WTC11 (cell line): Measurements from ENCODE around the gene LTB. TPM values are rescaled to one million over a fixed set of nuclear protein-coding genes. Genes with fewer than 3 reads are reported as not detected.
A peak's percentile ranks its signal among the peaks of the same experiment; 100 is the strongest.

ENCODE experiments used
- ATAC-seq: fragments of 200-7000 bp; cut with Tn5 transposase; 2 replicates; pipeline ENCODE4 v1.10.0; 2021; ENCODE audit warnings: mild to moderate bottlenecking, moderate library complexity
- CTCF ChIA-PET: fragments of 300-600 bp; sonication (Branson Sonifier 250); formaldehyde crosslinking; loops from one replicate; lab custom pipeline; 2021; ENCODE audit warnings: antibody characterized with exemption; lab: Charles Lee
- POLR2A ChIA-PET: fragments of 350-600 bp; sonication (Branson Sonifier 250); formaldehyde crosslinking; loops from one replicate; lab custom pipeline; 2021; ENCODE audit warnings: antibody characterized with exemption; lab: Charles Lee
- DNase-seq: peaks from one replicate; pipeline ENCODE4 v3.0.0; 2021; ENCODE audit warnings: low spot score
- H3K27ac Mint-ChIP-seq: 2 replicates; pipeline ENCODE4 v1.8.0; 2021; ENCODE audit warnings: mixed read lengths
- H3K27me3 Mint-ChIP-seq: 2 replicates; pipeline ENCODE4 v1.8.0; 2021; ENCODE audit warnings: low read depth, mild to moderate bottlenecking, moderate library complexity, mixed read lengths
- H3K36me3 Mint-ChIP-seq: 2 replicates; pipeline ENCODE4 v1.8.0; 2021; ENCODE audit warnings: mixed read lengths
- H3K4me1 Mint-ChIP-seq: 2 replicates; pipeline ENCODE4 v1.8.0; 2022; ENCODE audit warnings: mixed read lengths
- H3K4me3 Mint-ChIP-seq: 2 replicates; pipeline ENCODE4 v1.8.0; 2021; ENCODE audit warnings: mild to moderate bottlenecking, moderate library complexity, mixed read lengths
- H3K9me3 Mint-ChIP-seq: 2 replicates; pipeline ENCODE4 v1.8.0; 2021; ENCODE audit warnings: mixed read lengths
- E2F1 ChIP-seq: sonication (generic); formaldehyde crosslinking; IDR thresholded peaks from 2 replicates; pipeline ENCODE4 v1.8.0; 2022; ENCODE audit warnings: mild to moderate bottlenecking, missing genetic modification reagents
- EMX1 ChIP-seq: fragments of 250-450 bp; sonication (Bioruptor Pico); IDR thresholded peaks from 2 replicates; pipeline ENCODE4 v1.8.0; 2021; ENCODE audit warnings: mild to moderate bottlenecking
- FOXJ3 ChIP-seq: sonication (generic); formaldehyde crosslinking; IDR thresholded peaks from 2 replicates; pipeline ENCODE4 v1.9.0; 2021; ENCODE audit warnings: missing genetic modification reagents, mild to moderate bottlenecking, borderline replicate concordance
- FOXK1 ChIP-seq: sonication (generic); formaldehyde crosslinking; IDR thresholded peaks from 2 replicates; pipeline ENCODE4 v1.8.0; 2022; ENCODE audit warnings: mild to moderate bottlenecking, moderate library complexity, missing genetic modification reagents
- GRHL2 ChIP-seq: fragments of 250-450 bp; sonication (Bioruptor Pico); IDR thresholded peaks from 2 replicates; pipeline ENCODE4 v1.8.0; 2022; ENCODE audit warnings: mild to moderate bottlenecking, moderate library complexity; ENCODE audit not compliant: insufficient replicate concordance, severe bottlenecking
- GTF2I ChIP-seq: fragments of 250-450 bp; sonication (Bioruptor Pico); conservative IDR thresholded peaks from 2 replicates; pipeline ENCODE4 v1.4.0; 2021; ENCODE audit warnings: mild to moderate bottlenecking
- HMGXB4 ChIP-seq: sonication (generic); formaldehyde crosslinking; IDR thresholded peaks from 2 replicates; pipeline ENCODE4 v1.8.1; 2023; ENCODE audit warnings: mild to moderate bottlenecking, moderate library complexity, missing genetic modification reagents
- PRRX2 ChIP-seq: fragments of 250-450 bp; sonication (Bioruptor Pico); IDR thresholded peaks from 2 replicates; pipeline ENCODE4 v1.8.0; 2021; ENCODE audit warnings: mild to moderate bottlenecking
- RORB ChIP-seq: fragments of 250-450 bp; sonication (Bioruptor Pico); IDR thresholded peaks from 2 replicates; pipeline ENCODE4 v1.9.0; 2021; ENCODE audit warnings: mild to moderate bottlenecking
- SMAD4 ChIP-seq: sonication (generic); formaldehyde crosslinking; IDR thresholded peaks from 2 replicates; pipeline ENCODE4 v1.8.0; 2022; ENCODE audit warnings: mild to moderate bottlenecking, missing genetic modification reagents
- TCF7 ChIP-seq: sonication (generic); formaldehyde crosslinking; IDR thresholded peaks from 2 replicates; pipeline ENCODE4 v1.8.0; 2022; ENCODE audit warnings: mild to moderate bottlenecking, low read depth, missing genetic modification reagents, moderate library complexity
- TEAD1 ChIP-seq: sonication (generic); formaldehyde crosslinking; IDR thresholded peaks from 2 replicates; pipeline ENCODE4 v1.8.0; 2022; ENCODE audit warnings: mild to moderate bottlenecking, missing genetic modification reagents
- ZNF121 ChIP-seq: sonication (generic); formaldehyde crosslinking; IDR thresholded peaks from 2 replicates; pipeline ENCODE4 v1.8.0; 2023; ENCODE audit warnings: missing genetic modification reagents
- ZNF232 ChIP-seq: sonication (generic); formaldehyde crosslinking; IDR thresholded peaks from 2 replicates; pipeline ENCODE4 v1.8.0; 2022; ENCODE audit warnings: mild to moderate bottlenecking, missing genetic modification reagents
- ZNF263 ChIP-seq: sonication (generic); formaldehyde crosslinking; IDR thresholded peaks from 2 replicates; pipeline ENCODE4 v1.8.1; 2022; ENCODE audit warnings: low read depth, mild to moderate bottlenecking, moderate library complexity, missing genetic modification reagents
- ZNF416 ChIP-seq: fragments of 250-450 bp; sonication (Bioruptor Pico); IDR thresholded peaks from 2 replicates; pipeline ENCODE4 v1.9.0; 2021; ENCODE audit warnings: mild to moderate bottlenecking, inconsistent platforms
- ZNF671 ChIP-seq: fragments of 250-450 bp; sonication (Bioruptor Pico); IDR thresholded peaks from 2 replicates; pipeline ENCODE4 v1.8.0; 2021; ENCODE audit warnings: mild to moderate bottlenecking
- total RNA-seq: library from RNA; stranded (reverse); gene quantifications from 3 replicates; pipeline ENCODE4 v1.2.3, GENCODE V29; 2021
- TF ChIP-seq, protein P1 (sequence below): sonication (generic); formaldehyde crosslinking; conservative IDR thresholded peaks from 2 replicates; pipeline ENCODE4 v1.8.1; 2022; ENCODE audit warnings: mild to moderate bottlenecking, missing genetic modification reagents
- TF ChIP-seq, protein P2 (sequence below): sonication (generic); formaldehyde crosslinking; IDR thresholded peaks from 2 replicates; pipeline ENCODE4 v1.8.0; 2022; ENCODE audit warnings: missing genetic modification reagents
- TF ChIP-seq, protein P3 (sequence below): sonication (generic); formaldehyde crosslinking; IDR thresholded peaks from 2 replicates; pipeline ENCODE4 v1.8.1; 2022; ENCODE audit warnings: low read depth, mild to moderate bottlenecking, moderate library complexity, missing genetic modification reagents, borderline replicate concordance

Gene LTB
- total RNA-seq, 1 experiment from 2014 or later: 1.3 TPM

DNA sequence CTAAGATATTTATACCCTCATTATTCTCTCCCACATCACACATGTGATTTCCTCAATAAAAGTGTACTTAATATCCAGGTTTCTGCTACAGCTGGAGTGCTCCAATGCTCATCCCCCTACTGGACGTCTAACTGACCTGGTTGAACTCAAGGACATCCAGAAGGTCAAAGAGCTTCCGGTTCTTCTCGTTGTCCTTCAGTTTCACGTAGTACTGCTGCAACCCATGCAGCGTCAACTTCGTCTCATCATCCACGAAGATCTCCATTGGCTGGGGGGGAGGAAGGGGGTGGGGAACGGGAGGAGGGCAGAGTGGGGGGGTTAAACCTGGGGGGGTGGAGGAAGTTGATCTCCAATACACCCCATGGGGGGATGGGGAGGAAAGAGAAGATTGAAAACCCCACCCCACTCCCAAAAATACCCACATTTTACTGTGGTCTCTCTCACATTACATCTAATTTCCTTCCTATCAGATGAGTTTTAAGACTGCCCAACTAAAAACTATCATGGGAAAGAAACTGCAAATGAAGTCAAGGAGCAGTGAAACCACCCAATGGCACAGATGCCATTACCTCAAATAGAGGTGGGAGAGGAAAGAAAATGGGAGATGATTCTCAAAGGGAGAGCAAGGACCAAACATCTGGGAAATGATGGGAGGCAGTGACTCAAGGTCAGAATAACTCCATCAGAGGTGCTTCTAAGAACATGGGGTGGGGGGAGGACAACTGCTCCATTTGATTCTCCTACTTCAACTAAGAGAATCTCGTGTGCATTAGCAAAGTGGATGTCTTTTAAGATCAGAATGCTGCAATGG, 49.4 kb downstream of the LTB start:
- TF ChIP-seq, protein P1, sequence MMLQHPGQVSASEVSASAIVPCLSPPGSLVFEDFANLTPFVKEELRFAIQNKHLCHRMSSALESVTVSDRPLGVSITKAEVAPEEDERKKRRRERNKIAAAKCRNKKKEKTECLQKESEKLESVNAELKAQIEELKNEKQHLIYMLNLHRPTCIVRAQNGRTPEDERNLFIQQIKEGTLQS (CRISPR knock-in tag): no peak
- TF ChIP-seq RORB (CRISPR knock-in tag) (no peak), SMAD4 (CRISPR knock-in tag) (no peak), ZNF263 (CRISPR knock-in tag) (no peak), GRHL2 (CRISPR knock-in tag) (no peak), PRRX2 (CRISPR knock-in tag) (no peak), ZNF232 (CRISPR knock-in tag) (no peak), FOXJ3 (CRISPR knock-in tag) (no peak), FOXK1 (CRISPR knock-in tag) (no peak), ZNF671 (CRISPR knock-in tag) (no peak), GTF2I (no peak), TCF7 (CRISPR knock-in tag) (no peak), HMGXB4 (CRISPR knock-in tag) (no peak), TEAD1 (CRISPR knock-in tag) (no peak), EMX1 (CRISPR knock-in tag) (no peak), E2F1 (no peak), ZNF121 (CRISPR knock-in tag) (no peak), ZNF416 (CRISPR knock-in tag) (no peak)
- TF ChIP-seq, protein P2, sequence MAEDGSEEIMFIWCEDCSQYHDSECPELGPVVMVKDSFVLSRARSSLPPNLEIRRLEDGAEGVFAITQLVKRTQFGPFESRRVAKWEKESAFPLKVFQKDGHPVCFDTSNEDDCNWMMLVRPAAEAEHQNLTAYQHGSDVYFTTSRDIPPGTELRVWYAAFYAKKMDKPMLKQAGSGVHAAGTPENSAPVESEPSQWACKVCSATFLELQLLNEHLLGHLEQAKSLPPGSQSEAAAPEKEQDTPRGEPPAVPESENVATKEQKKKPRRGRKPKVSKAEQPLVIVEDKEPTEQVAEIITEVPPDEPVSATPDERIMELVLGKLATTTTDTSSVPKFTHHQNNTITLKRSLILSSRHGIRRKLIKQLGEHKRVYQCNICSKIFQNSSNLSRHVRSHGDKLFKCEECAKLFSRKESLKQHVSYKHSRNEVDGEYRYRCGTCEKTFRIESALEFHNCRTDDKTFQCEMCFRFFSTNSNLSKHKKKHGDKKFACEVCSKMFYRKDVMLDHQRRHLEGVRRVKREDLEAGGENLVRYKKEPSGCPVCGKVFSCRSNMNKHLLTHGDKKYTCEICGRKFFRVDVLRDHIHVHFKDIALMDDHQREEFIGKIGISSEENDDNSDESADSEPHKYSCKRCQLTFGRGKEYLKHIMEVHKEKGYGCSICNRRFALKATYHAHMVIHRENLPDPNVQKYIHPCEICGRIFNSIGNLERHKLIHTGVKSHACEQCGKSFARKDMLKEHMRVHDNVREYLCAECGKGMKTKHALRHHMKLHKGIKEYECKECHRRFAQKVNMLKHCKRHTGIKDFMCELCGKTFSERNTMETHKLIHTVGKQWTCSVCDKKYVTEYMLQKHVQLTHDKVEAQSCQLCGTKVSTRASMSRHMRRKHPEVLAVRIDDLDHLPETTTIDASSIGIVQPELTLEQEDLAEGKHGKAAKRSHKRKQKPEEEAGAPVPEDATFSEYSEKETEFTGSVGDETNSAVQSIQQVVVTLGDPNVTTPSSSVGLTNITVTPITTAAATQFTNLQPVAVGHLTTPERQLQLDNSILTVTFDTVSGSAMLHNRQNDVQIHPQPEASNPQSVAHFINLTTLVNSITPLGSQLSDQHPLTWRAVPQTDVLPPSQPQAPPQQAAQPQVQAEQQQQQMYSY: no peak
- TF ChIP-seq, protein P3, sequence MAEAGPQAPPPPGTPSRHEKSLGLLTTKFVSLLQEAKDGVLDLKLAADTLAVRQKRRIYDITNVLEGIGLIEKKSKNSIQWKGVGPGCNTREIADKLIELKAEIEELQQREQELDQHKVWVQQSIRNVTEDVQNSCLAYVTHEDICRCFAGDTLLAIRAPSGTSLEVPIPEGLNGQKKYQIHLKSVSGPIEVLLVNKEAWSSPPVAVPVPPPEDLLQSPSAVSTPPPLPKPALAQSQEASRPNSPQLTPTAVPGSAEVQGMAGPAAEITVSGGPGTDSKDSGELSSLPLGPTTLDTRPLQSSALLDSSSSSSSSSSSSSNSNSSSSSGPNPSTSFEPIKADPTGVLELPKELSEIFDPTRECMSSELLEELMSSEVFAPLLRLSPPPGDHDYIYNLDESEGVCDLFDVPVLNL (CRISPR knock-in tag): no peak
- Mint-ChIP-seq H3K27ac (peak overlapping the region; percentile 53), H3K4me1 (peaks cover 48% of the 10 kb centered on the region), H3K4me3 (no peak overlapping the region), H3K9me3 (no peaks in the 10 kb centered on the region), H3K27me3 (no peaks in the 10 kb centered on the region), H3K36me3 (peaks cover 78% of the 10 kb centered on the region)
- CTCF ChIA-PET: interaction anchor here (0.5 kb wide), 1 partner anchor 34 kb away, joined by 3 read pairs; no protein-coding TSS in a partner anchor
- DNase-seq: no peak
- POLR2A ChIA-PET: no interaction called here
- no peak for ATAC-seq
